ENCODE measurements around the gene PTPRK. TPM values are rescaled to one million over a fixed set of nuclear protein-coding genes. Genes with fewer than 3 reads are reported as not detected.

PTPRK gene
- total RNA-seq, 5 donors from 2014 or later (not counting 1 experiment from before 2014, with no cell fraction given): 2.1 to 11.1 (median 7.3) TPM

- H3K27ac Mint-ChIP-seq: no peak overlapping the region
- no peaks in the 10 kb centered on the region for H3K4me1 Mint-ChIP-seq
- Histone ChIP-seq H3K27me3 (replicated peaks in 1 of 2; ENCODE audit: control insufficient read depth in 2 of 2, extremely low read depth in 1 of 2, insufficient read depth in 2 of 2, low read length in 1 of 2) (no peaks in the 10 kb centered on the region), H3K9me3 (no peaks in the 10 kb centered on the region), H3K4me3 (ENCODE audit: control insufficient read depth in 1 of 2, extremely low read depth in 1 of 2, low read length in 1 of 2) (no peak overlapping the region), H3K4me1 (ENCODE audit: control insufficient read depth in 1 of 2, extremely low read depth in 1 of 2, insufficient read depth in 2 of 2, low read length in 2 of 2) (no peaks in the 10 kb centered on the region), H3K27ac (ENCODE audit: low read length) (no peak overlapping the region), H3K36me3 (ENCODE audit: control insufficient read depth in 2 of 2, extremely low read depth in 1 of 2, insufficient read depth in 1 of 2, low read length in 1 of 2) (no peaks in the 10 kb centered on the region)
- H3K9me3 Mint-ChIP-seq: no peaks in the 10 kb centered on the region
- DNase-seq: no peak
- POLR2A ChIA-PET: interaction anchor here in 1 of 2 donors (0.6 kb wide), 1 partner anchor 29 kb away, joined by 3 read pairs; no protein-coding TSS in a partner anchor
- no peak for ATAC-seq (replicated peaks in 1 of 4)
- H3K27me3 Mint-ChIP-seq: no peaks in the 10 kb centered on the region
- CTCF ChIA-PET: interaction anchor here (0.6 to 1.0 kb wide), 6 partner anchors 22 to 599 kb away, joined by 3 to 6 read pairs (median 4); no protein-coding TSS in a partner anchor
- WGBS (ENCODE audit: insufficient coverage): no CpG with 5 or more reads among the region's 1 CpG
- H3K36me3 Mint-ChIP-seq: no peaks in the 10 kb centered on the region
- no peak overlapping the region for H3K4me3 Mint-ChIP-seq
Measured at GRCh38 chr6:128335963-128336362, 184.4 kb downstream of the PTPRK start.

GRCh38 chr6:128333581-128334223 is 186.7 kb downstream of the PTPRK start:
- H3K27me3 Mint-ChIP-seq: no peaks in the 10 kb centered on the region
- Histone ChIP-seq H3K36me3 (ENCODE audit: control insufficient read depth in 2 of 2, extremely low read depth in 1 of 2, insufficient read depth in 1 of 2, low read length in 1 of 2) (no peaks in the 10 kb centered on the region), H3K4me3 (ENCODE audit: control insufficient read depth in 1 of 2, extremely low read depth in 1 of 2, low read length in 1 of 2) (no peak overlapping the region), H3K4me1 (ENCODE audit: control insufficient read depth in 1 of 2, extremely low read depth in 1 of 2, insufficient read depth in 2 of 2, low read length in 2 of 2) (no peaks in the 10 kb centered on the region), H3K9me3 (no peaks in the 10 kb centered on the region), H3K27me3 (replicated peaks in 1 of 2; ENCODE audit: control insufficient read depth in 2 of 2, extremely low read depth in 1 of 2, insufficient read depth in 2 of 2, low read length in 1 of 2) (no peaks in the 10 kb centered on the region), H3K27ac (ENCODE audit: low read length) (no peak overlapping the region)
- WGBS (ENCODE audit: insufficient coverage): no CpG with 5 or more reads among the region's 5 CpGs
- H3K4me3 Mint-ChIP-seq: no peak overlapping the region
- H3K36me3 Mint-ChIP-seq: no peaks in the 10 kb centered on the region
- no peak for ATAC-seq (replicated peaks in 1 of 4)
- no peak for DNase-seq
- no peaks in the 10 kb centered on the region for H3K9me3 Mint-ChIP-seq
- CTCF ChIA-PET: no interaction called here
- POLR2A ChIA-PET: no interaction called here
- H3K4me1 Mint-ChIP-seq: no peaks in the 10 kb centered on the region
- H3K27ac Mint-ChIP-seq: no peak overlapping the region

- no peaks in the 10 kb centered on the region for H3K27me3 ChIP-seq (replicated peaks in 1 of 2; ENCODE audit: control insufficient read depth in 2 of 2, extremely low read depth in 1 of 2, insufficient read depth in 2 of 2, low read length in 1 of 2)
- peaks cover 0 to 5% (median 0%) of the 10 kb centered on the region in 3 donors for H3K9me3 Mint-ChIP-seq
- no peaks in the 10 kb centered on the region for H3K36me3 Mint-ChIP-seq
- peaks cover 0 to 5% of the 10 kb centered on the region in 2 donors for H3K36me3 ChIP-seq (ENCODE audit: control insufficient read depth in 2 of 2, extremely low read depth in 1 of 2, insufficient read depth in 1 of 2, low read length in 1 of 2)
- H3K27ac ChIP-seq (ENCODE audit: low read length): no peak overlapping the region
- no peaks in the 10 kb centered on the region for H3K4me1 Mint-ChIP-seq
- CTCF ChIA-PET: interaction anchor here (0.5 to 3.4 kb wide), 14 partner anchors 9 to 722 kb away, joined by 3 to 58 read pairs (median 4); no protein-coding TSS in a partner anchor
- H3K9me3 ChIP-seq: no peaks in the 10 kb centered on the region
- peak; percentile 41 to 55 (median 51) for ATAC-seq (replicated peaks in 1 of 4)
- no peaks in the 10 kb centered on the region for H3K4me1 ChIP-seq (ENCODE audit: control insufficient read depth in 1 of 2, extremely low read depth in 1 of 2, insufficient read depth in 2 of 2, low read length in 2 of 2)
- POLR2A ChIA-PET: interaction anchor here (0.6 kb wide), 3 partner anchors 256 to 481 kb away, joined by 3 read pairs; no protein-coding TSS in a partner anchor
- H3K27me3 Mint-ChIP-seq: no peaks in the 10 kb centered on the region
- peak in 24 of 35 experiments; percentile 0 to 67 (median 8) for DNase-seq
- WGBS (ENCODE audit: insufficient coverage): 64% methylated on average over 2 of the region's 3 CpGs
- H3K27ac Mint-ChIP-seq: no peak overlapping the region
- no peak overlapping the region for H3K4me3 ChIP-seq (ENCODE audit: control insufficient read depth in 1 of 2, extremely low read depth in 1 of 2, low read length in 1 of 2)
- no peak overlapping the region for H3K4me3 Mint-ChIP-seq
Measured at GRCh38 chr6:128327890-128328289, 192.5 kb downstream of the PTPRK start.

- POLR2A ChIA-PET: no interaction called here
- Histone ChIP-seq H3K4me3 (ENCODE audit: control insufficient read depth in 1 of 2, extremely low read depth in 1 of 2, low read length in 1 of 2) (no peak overlapping the region), H3K4me1 (ENCODE audit: control insufficient read depth in 1 of 2, extremely low read depth in 1 of 2, insufficient read depth in 2 of 2, low read length in 2 of 2) (no peaks in the 10 kb centered on the region), H3K27ac (ENCODE audit: low read length) (no peak overlapping the region), H3K9me3 (no peaks in the 10 kb centered on the region), H3K27me3 (replicated peaks in 1 of 2; ENCODE audit: control insufficient read depth in 2 of 2, extremely low read depth in 1 of 2, insufficient read depth in 2 of 2, low read length in 1 of 2) (no peaks in the 10 kb centered on the region), H3K36me3 (ENCODE audit: control insufficient read depth in 2 of 2, extremely low read depth in 1 of 2, insufficient read depth in 1 of 2, low read length in 1 of 2) (peaks cover 0 to 3% of the 10 kb centered on the region in 2 donors)
- peaks cover 0 to 3% (median 0%) of the 10 kb centered on the region in 3 donors for H3K9me3 Mint-ChIP-seq
- 100% methylated on average over 1 of the region's 1 CpG for WGBS (ENCODE audit: insufficient coverage)
- ATAC-seq (replicated peaks in 1 of 4) (no peak), DNase-seq (no peak)
- CTCF ChIA-PET: no interaction called here
- no peak overlapping the region for H3K4me3 Mint-ChIP-seq
- H3K4me1 Mint-ChIP-seq: no peaks in the 10 kb centered on the region
- no peak overlapping the region for H3K27ac Mint-ChIP-seq
- H3K36me3 Mint-ChIP-seq: no peaks in the 10 kb centered on the region
- H3K27me3 Mint-ChIP-seq: no peaks in the 10 kb centered on the region
Measured at GRCh38 chr6:128323011-128323410, 197.4 kb downstream of the PTPRK start.

GRCh38 chr6:128319946-128320345 is 200.5 kb downstream of the PTPRK start:
- no peak overlapping the region for H3K27ac ChIP-seq (ENCODE audit: low read length)
- no peaks in the 10 kb centered on the region for H3K4me1 ChIP-seq (ENCODE audit: control insufficient read depth in 1 of 2, extremely low read depth in 1 of 2, insufficient read depth in 2 of 2, low read length in 2 of 2)
- ATAC-seq (replicated peaks in 1 of 4) (no peak), DNase-seq (no peak)
- H3K36me3 ChIP-seq (ENCODE audit: control insufficient read depth in 2 of 2, extremely low read depth in 1 of 2, insufficient read depth in 1 of 2, low read length in 1 of 2): no peaks in the 10 kb centered on the region
- ChIA-PET CTCF (no interaction called here), POLR2A (no interaction called here)
- Mint-ChIP-seq H3K4me1 (no peaks in the 10 kb centered on the region), H3K9me3 (no peaks in the 10 kb centered on the region), H3K27me3 (no peaks in the 10 kb centered on the region), H3K4me3 (no peak overlapping the region), H3K36me3 (no peaks in the 10 kb centered on the region), H3K27ac (no peak overlapping the region)
- no CpG with 5 or more reads among the region's 1 CpG for WGBS (ENCODE audit: insufficient coverage)
- H3K9me3 ChIP-seq: no peaks in the 10 kb centered on the region
- H3K27me3 ChIP-seq (replicated peaks in 1 of 2; ENCODE audit: control insufficient read depth in 2 of 2, extremely low read depth in 1 of 2, insufficient read depth in 2 of 2, low read length in 1 of 2): no peaks in the 10 kb centered on the region
- H3K4me3 ChIP-seq (ENCODE audit: control insufficient read depth in 1 of 2, extremely low read depth in 1 of 2, low read length in 1 of 2): no peak overlapping the region

- Histone ChIP-seq H3K36me3 (ENCODE audit: control insufficient read depth in 2 of 2, extremely low read depth in 1 of 2, insufficient read depth in 1 of 2, low read length in 1 of 2) (no peaks in the 10 kb centered on the region), H3K4me3 (ENCODE audit: control insufficient read depth in 1 of 2, extremely low read depth in 1 of 2, low read length in 1 of 2) (no peak overlapping the region), H3K27me3 (replicated peaks in 1 of 2; ENCODE audit: control insufficient read depth in 2 of 2, extremely low read depth in 1 of 2, insufficient read depth in 2 of 2, low read length in 1 of 2) (no peaks in the 10 kb centered on the region), H3K27ac (ENCODE audit: low read length) (no peak overlapping the region), H3K9me3 (no peaks in the 10 kb centered on the region), H3K4me1 (ENCODE audit: control insufficient read depth in 1 of 2, extremely low read depth in 1 of 2, insufficient read depth in 2 of 2, low read length in 2 of 2) (no peaks in the 10 kb centered on the region)
- Mint-ChIP-seq H3K36me3 (no peaks in the 10 kb centered on the region), H3K27ac (no peak overlapping the region), H3K4me1 (no peaks in the 10 kb centered on the region), H3K27me3 (no peaks in the 10 kb centered on the region), H3K9me3 (no peaks in the 10 kb centered on the region), H3K4me3 (no peak overlapping the region)
- ChIA-PET CTCF (interaction anchor here in 1 of 2 donors (0.9 kb wide), 1 partner anchor 79 kb away, joined by 3 read pairs; no protein-coding TSS in a partner anchor), POLR2A (no interaction called here)
- ATAC-seq (replicated peaks in 1 of 4) (no peak), DNase-seq (no peak)
- WGBS (ENCODE audit: insufficient coverage): no CpG with 5 or more reads among the region's 3 CpGs
Measured at GRCh38 chr6:128319157-128319556, 201.2 kb downstream of the PTPRK start.
